Lung (tissue), 12 donors: ENCODE results near the gene CFAP57. TPM values are rescaled to one million over a fixed set of nuclear protein-coding genes. Genes with fewer than 3 reads are reported as not detected.
A peak's percentile ranks its signal among the peaks of the same experiment; 100 is the strongest.

Experiments
- ATAC-seq: fragments of 200-7000 bp; cut with Tn5 transposase; one replicate; pipeline ENCODE4 v1.9.1; 2020; ENCODE audit warnings: moderate number of reproducible peaks; ENCODE audit not compliant: insufficient read depth, low FRiP score
- DNase-seq, 3 donors: peaks; one replicate each; pipeline ENCODE4 v3.0.0-alpha.2; 2013 to 2017
- H3K27ac ChIP-seq, 2 donors: one replicate each; pipeline ENCODE4 v1.5.1; 2013; ENCODE audit warnings: mild to moderate bottlenecking in 2 of 2, moderate library complexity in 2 of 2, control low read depth in 1 of 2, inconsistent platforms in 1 of 2, low read depth in 1 of 2, low read length in 1 of 2
- H3K27me3 ChIP-seq, 3 donors: one replicate each; pipeline ENCODE4 v1.5.1; 2013; ENCODE audit warnings: low read length in 2 of 3; ENCODE audit not compliant: control insufficient read depth in 3 of 3, insufficient read depth in 3 of 3
- H3K36me3 ChIP-seq, 4 donors: one replicate each; pipeline ENCODE4 v1.5.1; 2013; ENCODE audit warnings: low read length in 4 of 4, mild to moderate bottlenecking in 1 of 4, moderate library complexity in 1 of 4; ENCODE audit not compliant: control insufficient read depth in 4 of 4, insufficient read depth in 4 of 4
- H3K4me1 ChIP-seq, 5 donors: one replicate each; pipeline ENCODE4 v1.5.1; 2013; ENCODE audit warnings: low read length in 5 of 5, mild to moderate bottlenecking in 2 of 5, moderate library complexity in 1 of 5; ENCODE audit not compliant: control insufficient read depth in 5 of 5, insufficient read depth in 5 of 5
- H3K4me3 ChIP-seq: one replicate; pipeline ENCODE4 v1.5.1; 2013; ENCODE audit warnings: mild to moderate bottlenecking, control low read depth, moderate library complexity
- H3K9ac ChIP-seq, 2 donors: one replicate each; pipeline ENCODE4 v1.5.1; 2013; ENCODE audit warnings: low read length in 2 of 2, control low read depth in 1 of 2; ENCODE audit not compliant: insufficient read depth in 1 of 2
- H3K9me3 ChIP-seq, 4 donors: one replicate each; pipeline ENCODE4 v1.5.1; 2013; ENCODE audit warnings: low read length in 3 of 4, mild to moderate bottlenecking in 1 of 4, moderate library complexity in 1 of 4; ENCODE audit not compliant: control insufficient read depth in 4 of 4, insufficient read depth in 3 of 4
- WGBS, 2 donors: extraction: QIAGEN DNeasy Blood & Tissue Kit; methylation state at CpG; one replicate each; pipeline ENCODE4 v1.1.7; 2013; 5-methylcytosine and 5-hydroxymethylcytosine counted together
- polyA plus RNA-seq, 2 donors: library from polyadenylated mRNA; stranded (reverse); fragments of 200-250 nt; gene quantifications; one replicate each; pipeline ENCODE4 v1.2.1, GENCODE V29; 2013
- total RNA-seq, 2 donors: library from RNA; depleted of rRNA in 1 of 2; stranded (reverse); fragments of >200 nt in 1 of 2; gene quantifications; one replicate each; pipeline ENCODE4 v1.2.1, GENCODE V29; 2014 to 2021
- TF ChIP-seq, protein P1 (sequence below): IDR thresholded peaks from 2 replicates; pipeline ENCODE4 v1.5.1; 2012; ENCODE audit warnings: mild to moderate bottlenecking; ENCODE audit errors: control extremely low read depth, extremely low read depth
- donor health status: control.
- donor health status: control.
- donor health status: Bipolar disorder and iron deficiency.
- donor health status: healthy.
- donor health status: DM: yes; HTN: yes; CAD: no.

The CFAP57 gene
- total and polyA plus RNA-seq, 4 donors, result 1.7 to 12.3 (median 6.3) TPM

DNA sequence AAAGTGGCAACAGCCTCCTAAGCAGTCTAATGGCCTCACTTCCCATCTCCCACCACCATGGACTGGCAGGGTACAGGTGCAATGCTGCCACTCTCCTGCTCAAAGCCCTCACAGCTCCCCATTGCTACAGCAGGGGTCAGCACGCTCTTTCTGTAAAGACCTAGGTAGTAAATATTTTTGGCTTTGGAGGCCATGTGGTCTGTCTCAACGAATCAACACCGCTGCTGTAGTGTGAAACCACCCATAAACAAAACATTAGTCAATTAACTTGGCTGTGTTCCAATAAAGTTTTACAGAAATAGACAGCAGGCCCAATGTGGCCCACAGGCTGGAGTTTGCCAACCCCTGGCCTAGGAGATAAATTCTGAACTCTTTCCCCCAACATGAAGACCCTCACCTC, 53.0 kb downstream of the CFAP57 start:
- WGBS, 2 donors, result 54 to 74% methylated on average over 3 of the region's 3 CpGs
- Histone ChIP-seq H3K27ac (no peak overlapping the region), H3K9ac (no peak overlapping the region), H3K36me3 (no peaks in the 10 kb centered on the region), H3K4me3 (no peak overlapping the region), H3K4me1 (peaks cover 0 to 12% (median 6%) of the 10 kb centered on the region in 5 donors), H3K27me3 (no peaks in the 10 kb centered on the region), H3K9me3 (no peaks in the 10 kb centered on the region)
- DNase-seq (no peak), ATAC-seq (no peak)
- TF ChIP-seq, protein P1, sequence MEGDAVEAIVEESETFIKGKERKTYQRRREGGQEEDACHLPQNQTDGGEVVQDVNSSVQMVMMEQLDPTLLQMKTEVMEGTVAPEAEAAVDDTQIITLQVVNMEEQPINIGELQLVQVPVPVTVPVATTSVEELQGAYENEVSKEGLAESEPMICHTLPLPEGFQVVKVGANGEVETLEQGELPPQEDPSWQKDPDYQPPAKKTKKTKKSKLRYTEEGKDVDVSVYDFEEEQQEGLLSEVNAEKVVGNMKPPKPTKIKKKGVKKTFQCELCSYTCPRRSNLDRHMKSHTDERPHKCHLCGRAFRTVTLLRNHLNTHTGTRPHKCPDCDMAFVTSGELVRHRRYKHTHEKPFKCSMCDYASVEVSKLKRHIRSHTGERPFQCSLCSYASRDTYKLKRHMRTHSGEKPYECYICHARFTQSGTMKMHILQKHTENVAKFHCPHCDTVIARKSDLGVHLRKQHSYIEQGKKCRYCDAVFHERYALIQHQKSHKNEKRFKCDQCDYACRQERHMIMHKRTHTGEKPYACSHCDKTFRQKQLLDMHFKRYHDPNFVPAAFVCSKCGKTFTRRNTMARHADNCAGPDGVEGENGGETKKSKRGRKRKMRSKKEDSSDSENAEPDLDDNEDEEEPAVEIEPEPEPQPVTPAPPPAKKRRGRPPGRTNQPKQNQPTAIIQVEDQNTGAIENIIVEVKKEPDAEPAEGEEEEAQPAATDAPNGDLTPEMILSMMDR, result no peak

DNA sequence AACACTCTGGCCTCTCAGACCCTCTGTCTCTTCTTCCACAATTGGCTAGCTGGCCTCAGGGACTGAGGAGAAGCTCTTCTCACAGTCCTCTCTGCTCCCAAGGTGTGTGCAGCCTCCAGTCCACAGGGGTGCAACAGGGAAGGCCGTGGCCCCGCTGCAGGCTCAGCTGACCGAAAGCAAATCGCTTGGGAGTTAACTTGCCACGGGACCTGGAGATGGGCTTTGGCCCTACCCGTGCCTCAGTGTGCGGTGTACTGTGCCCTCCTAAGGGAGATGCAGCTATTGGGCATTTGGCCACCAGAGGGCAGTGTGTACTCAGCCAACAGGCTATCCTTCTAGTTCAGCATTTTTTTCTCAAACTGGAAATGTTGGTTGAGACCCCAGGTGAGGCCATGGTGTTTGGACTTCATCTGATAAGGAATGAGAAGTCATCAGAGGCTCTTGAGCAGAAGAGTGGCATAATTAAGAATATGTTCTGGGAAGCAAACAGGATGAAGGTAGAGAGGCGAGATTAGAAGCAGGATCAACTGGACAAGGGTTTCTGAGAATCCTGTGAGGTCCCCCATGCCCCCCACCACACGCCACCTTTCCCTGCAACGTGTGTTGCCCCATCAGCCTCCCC, 55.1 kb downstream of the CFAP57 start:
- peak; percentile 87 to 91 (median 88) for DNase-seq
- peaks cover 0 to 21% (median 12%) of the 10 kb centered on the region in 5 donors for H3K4me1 ChIP-seq
- peak; percentile 84 for ATAC-seq
- no peak overlapping the region for H3K9ac ChIP-seq
- no peak overlapping the region for H3K4me3 ChIP-seq
- H3K27me3 ChIP-seq, result no peaks in the 10 kb centered on the region
- WGBS, 2 donors, result 14 to 20% methylated on average over 10 of the region's 10 CpGs
- H3K9me3 ChIP-seq, result no peaks in the 10 kb centered on the region
- no peaks in the 10 kb centered on the region for H3K36me3 ChIP-seq
- H3K27ac ChIP-seq, result peak overlapping the region in 1 of 2 donors; percentile 68
- TF ChIP-seq, protein P1, result peak; percentile 95

DNA sequence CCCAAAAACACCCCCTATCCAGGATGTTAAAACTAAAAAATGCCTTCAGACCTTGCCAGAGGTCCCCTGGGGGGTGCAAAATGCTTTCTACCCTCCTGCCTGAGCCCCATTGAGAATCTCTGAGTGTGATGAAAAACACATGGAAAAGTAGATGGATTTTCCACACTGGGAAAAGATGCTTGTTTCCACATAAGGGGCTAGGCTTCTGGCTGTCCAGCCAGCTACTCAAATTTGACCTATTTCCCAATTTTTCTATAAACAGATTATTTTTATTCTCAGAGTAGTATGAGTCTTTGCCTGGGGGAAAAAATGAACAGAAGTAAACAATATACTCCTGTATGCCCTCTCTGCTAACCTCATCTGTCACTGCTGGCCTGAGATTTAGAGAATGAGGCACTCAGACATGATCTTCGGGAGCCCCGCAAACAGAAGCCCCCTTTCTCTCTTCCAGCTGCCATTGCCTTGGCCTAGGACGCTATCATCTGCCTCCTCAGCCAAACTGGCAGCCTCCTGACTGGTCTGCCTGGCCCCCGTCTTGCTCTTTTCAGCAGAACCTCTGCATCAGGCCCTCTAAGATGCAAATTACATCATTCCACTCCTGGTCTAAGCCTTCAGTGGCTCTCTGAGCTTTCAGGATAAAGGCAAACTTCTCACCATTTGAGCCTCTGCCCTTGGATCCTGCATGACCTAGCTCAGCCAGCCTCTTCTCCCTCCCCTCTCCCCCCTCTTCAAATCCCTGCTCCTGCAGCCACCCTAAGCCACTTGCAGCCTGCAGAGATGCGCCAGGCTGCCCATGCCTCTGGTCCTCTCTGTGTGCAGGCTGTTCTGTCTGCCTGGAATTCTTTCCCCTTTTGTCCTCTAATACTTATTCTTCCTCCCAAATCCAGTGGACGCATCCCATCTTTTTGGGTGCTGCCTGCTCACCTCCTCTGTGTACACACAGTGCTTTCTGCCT, 58.0 kb downstream of the CFAP57 start:
- DNase-seq, result peak in 2 of 3 donors; percentile 35 to 77
- H3K27ac ChIP-seq, result peak overlapping the region in 1 of 2 donors; percentile 56
- H3K4me1 ChIP-seq, result peaks cover 0 to 20% (median 12%) of the 10 kb centered on the region in 5 donors
- no peak for ATAC-seq
- H3K27me3 ChIP-seq, result no peaks in the 10 kb centered on the region
- 76 to 89% methylated on average over 6 of the region's 6 CpGs for WGBS, 2 donors
- H3K9ac ChIP-seq, result no peak overlapping the region
- H3K36me3 ChIP-seq, result no peaks in the 10 kb centered on the region
- TF ChIP-seq, protein P1, result no peak
- no peaks in the 10 kb centered on the region for H3K9me3 ChIP-seq
- no peak overlapping the region for H3K4me3 ChIP-seq
